ENCODE measurements around the gene MAP3K14. TPM values are rescaled to one million over a fixed set of nuclear protein-coding genes. Genes with fewer than 3 reads are reported as not detected.
A peak's percentile ranks its signal among the peaks of the same experiment; 100 is the strongest.

Gene MAP3K14
- total RNA-seq, 1 experiment from 2014 or later, result 58.3 TPM

GRCh38 chr17:45262516-45263476, 54.0 kb downstream of the MAP3K14 start:
- peaks cover 11% of the 10 kb centered on the region; the same call in 1 of the 2 replicates for H3K4me1 ChIP-seq (replicated peaks; ENCODE audit: insufficient read depth)
- ChIA-PET CTCF (no interaction called here), POLR2A (ENCODE audit: unreplicated experiment) (interaction anchor here (0.5 kb wide), 1 partner anchor 120 kb away, joined by 5 read pairs; no protein-coding TSS in a partner anchor)
- H3K79me2 ChIP-seq (ENCODE audit: low read depth), result no peaks in the 10 kb centered on the region
- TF ChIP-seq CTCF (conservative IDR thresholded peaks at IDR 0.05) (no peak), EZH2 (IDR thresholded peaks at IDR 0.05; ENCODE audit: low read depth) (no peak)
- no peak overlapping the region for H3K4me2 ChIP-seq
- no peaks in the 10 kb centered on the region for H3K9me3 ChIP-seq (ENCODE audit: insufficient read depth, low read depth)
- H3K4me3 ChIP-seq, result no peak overlapping the region
- H3K27ac ChIP-seq, result no peak overlapping the region
- intact Hi-C loops (cut with micrococcal nuclease; ENCODE audit: unreplicated experiment), result no loop called here
- 0 out of 2 replicates have a peak, but pooled peaks cover 15% of the 10 kb centered on the region for H4K20me1 ChIP-seq (ENCODE audit: insufficient read depth)
- DNase-seq, result peak; percentile 34 to 44
- no peak overlapping the region for H2AFZ ChIP-seq
- no TSS peak for BruUV-seq (replicated peaks)
- peaks cover 60% of the 10 kb centered on the region for H3F3A ChIP-seq (ENCODE audit: insufficient read depth, low read depth)
- no peaks in the 10 kb centered on the region for H3K9me2 ChIP-seq (ENCODE audit: insufficient read depth)
- H3K36me3 ChIP-seq (ENCODE audit: low read depth), result peaks cover 20% of the 10 kb centered on the region
- H3K27me3 ChIP-seq (ENCODE audit: insufficient read depth, low read depth), result no peaks in the 10 kb centered on the region

DNA sequence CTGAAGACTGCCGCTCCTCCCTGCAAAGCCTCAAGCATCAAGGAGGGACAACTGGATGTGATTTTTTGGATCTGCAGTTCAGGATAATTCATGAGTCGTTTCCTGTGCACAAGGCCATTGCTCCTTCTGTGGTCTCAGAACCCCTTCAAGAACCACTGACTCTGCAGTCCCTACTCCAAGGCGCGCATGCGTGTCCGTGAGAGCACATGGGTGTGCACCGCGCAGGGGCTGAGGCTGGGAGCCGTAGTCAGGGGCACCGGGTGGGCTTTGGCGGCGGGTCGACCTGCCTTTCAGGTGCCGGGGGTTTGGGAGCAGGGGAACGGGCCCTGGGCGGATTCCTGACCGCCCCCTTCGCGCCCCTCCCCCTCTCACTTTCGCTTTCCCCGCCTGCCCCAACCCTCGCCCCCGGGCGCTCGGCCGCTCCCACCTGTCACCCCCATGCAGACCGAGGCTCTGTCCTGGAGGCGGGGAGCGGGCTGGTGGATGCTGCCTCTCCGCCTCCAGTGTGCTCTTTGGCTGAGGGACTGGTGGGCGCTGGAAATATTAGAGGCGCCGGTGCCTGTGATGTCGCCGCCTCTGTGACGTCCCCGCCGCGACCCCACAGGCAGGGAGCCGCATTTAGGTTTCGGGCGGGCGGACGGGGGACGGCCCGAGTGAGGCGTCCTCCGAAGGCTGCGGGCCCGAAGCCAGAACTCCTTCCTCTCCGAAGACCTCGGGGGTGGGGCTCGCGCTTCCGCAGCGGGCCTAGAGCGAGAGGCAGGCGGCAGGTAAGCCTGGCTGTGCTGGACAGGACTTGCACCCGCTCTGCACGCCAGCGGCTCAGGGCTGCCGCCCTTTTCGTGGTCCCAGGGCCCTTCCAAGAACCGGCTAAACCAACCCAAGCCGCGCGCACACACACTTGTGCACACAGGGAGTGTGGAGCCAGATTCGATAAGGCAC, 55.0 kb downstream of the MAP3K14 start, which contains the start of gene SPATA32:
SPATA32 (minus strand) TSS at position 518 of the 939 bp plus-strand sequence; CDS start at position 440, 78 bp downstream.
- H2AFZ ChIP-seq, result no peak within 1 kb of the TSS

More for the DNA sequence above, 55.0 kb downstream of the MAP3K14 start, which contains the start of gene SPATA32:
- H4K20me1 ChIP-seq (ENCODE audit: insufficient read depth), result 0 out of 2 replicates have a peak, but pooled peaks cover 15% of the 10 kb centered on the region
- H3K4me3 ChIP-seq, result no peak within 1 kb of the TSS
- no TSS peak for BruUV-seq (replicated peaks)
- H3K9me2 ChIP-seq (ENCODE audit: insufficient read depth), result no peaks in the 10 kb centered on the region
- ChIA-PET POLR2A (ENCODE audit: unreplicated experiment) (no interaction called here), CTCF (no interaction called here)
- peaks cover 11% of the 10 kb centered on the region; the same call in 1 of the 2 replicates for H3K4me1 ChIP-seq (replicated peaks; ENCODE audit: insufficient read depth)
- H3K4me2 ChIP-seq, result no peak within 1 kb of the TSS
- TF ChIP-seq CTCF (conservative IDR thresholded peaks at IDR 0.05) (no peak), EZH2 (IDR thresholded peaks at IDR 0.05; ENCODE audit: low read depth) (no peak)
- H3K79me2 ChIP-seq (ENCODE audit: low read depth), result no peaks in the 10 kb centered on the region
- intact Hi-C loops (cut with micrococcal nuclease; ENCODE audit: unreplicated experiment), result no loop called here
- H3K27ac ChIP-seq, result no peak within 1 kb of the TSS
- H3F3A ChIP-seq (ENCODE audit: insufficient read depth, low read depth), result peaks cover 57% of the 10 kb centered on the region
- H3K36me3 ChIP-seq (ENCODE audit: low read depth), result peaks cover 16% of the 10 kb centered on the region
- H3K27me3 ChIP-seq (ENCODE audit: insufficient read depth, low read depth), result no peaks in the 10 kb centered on the region
- H3K9me3 ChIP-seq (ENCODE audit: insufficient read depth, low read depth), result no peaks in the 10 kb centered on the region
- no peak for DNase-seq
